Keratinocyte (primary cell): ENCODE data around the gene TPO. TPM values are rescaled to one million over a fixed set of nuclear protein-coding genes. Genes with fewer than 3 reads are reported as not detected.

ENCODE experiments used
- DNase-seq: peaks from one replicate; pipeline ENCODE4 v3.0.0-alpha.2; 2011; ENCODE audit warnings: low read depth, missing footprints, low spot score
- FAIRE-seq: peaks from 2 replicates; lab custom pipeline; 2011; peaks lifted over from hg19 to GRCh38; lab: Jason Lieb, UNC
- H2AFZ ChIP-seq: 2 replicates; pipeline ENCODE4 v1.6.0; 2012; ENCODE audit warnings: low read length, control low read depth, inconsistent platforms; ENCODE audit not compliant: control insufficient read depth
- H3K27ac ChIP-seq: 2 replicates; pipeline ENCODE4 v1.5.1; 2011; ENCODE audit warnings: low read length; ENCODE audit not compliant: control insufficient read depth, insufficient read depth
- H3K27me3 ChIP-seq: 3 replicates; pipeline ENCODE4 v1.6.0; 2011; ENCODE audit warnings: low read length; ENCODE audit not compliant: control insufficient read depth, insufficient read depth; ENCODE audit errors: extremely low read depth
- H3K36me3 ChIP-seq, 2 experiments: 2 replicates in 1 of 2; 3 replicates in 1 of 2; pipeline ENCODE4 v1.5.1; 2011; ENCODE audit warnings: low read length in 2 of 2, mild to moderate bottlenecking in 1 of 2; ENCODE audit not compliant: control insufficient read depth in 2 of 2, insufficient read depth in 2 of 2; ENCODE audit errors: extremely low read depth in 1 of 2
- H3K4me1 ChIP-seq: 3 replicates; pipeline ENCODE4 v1.5.1; 2011; ENCODE audit warnings: low read length; ENCODE audit not compliant: control insufficient read depth, insufficient read depth; ENCODE audit errors: extremely low read depth
- H3K4me2 ChIP-seq: 3 replicates; pipeline ENCODE4 v1.6.0; 2011; ENCODE audit warnings: low read depth, low read length; ENCODE audit not compliant: control insufficient read depth, insufficient read depth; ENCODE audit errors: extremely low read depth
- H3K4me3 ChIP-seq, 3 experiments: fragments of 200-600 bp in 1 of 3; sonication (generic) in 1 of 3; 2 replicates in 2 of 3; 3 replicates in 1 of 3; pipeline ENCODE4 v1.5.1; 2011 to 2016; ENCODE audit warnings: low read length in 3 of 3, mild to moderate bottlenecking in 3 of 3, control low read depth in 2 of 3, inconsistent platforms in 1 of 3, low read depth in 1 of 3, mixed read lengths in 1 of 3, mixed run types in 1 of 3, moderate library complexity in 1 of 3; ENCODE audit not compliant: control insufficient read depth in 2 of 3, insufficient read depth in 2 of 3; ENCODE audit errors: extremely low read depth in 1 of 3
- H3K79me2 ChIP-seq: 2 replicates; pipeline ENCODE4 v1.6.0; 2012; ENCODE audit warnings: low read length; ENCODE audit not compliant: control insufficient read depth, insufficient read depth
- H3K9ac ChIP-seq: 3 replicates; pipeline ENCODE4 v1.6.0; 2011; ENCODE audit warnings: low read length; ENCODE audit not compliant: control insufficient read depth, insufficient read depth; ENCODE audit errors: extremely low read depth
- H3K9me1 ChIP-seq: 3 replicates; pipeline ENCODE4 v1.6.0; 2011; ENCODE audit warnings: low read length; ENCODE audit not compliant: control insufficient read depth, insufficient read depth; ENCODE audit errors: extremely low read depth
- H3K9me3 ChIP-seq: 2 replicates; pipeline ENCODE4 v1.5.1; 2012; ENCODE audit warnings: low read depth, low read length; ENCODE audit not compliant: control insufficient read depth
- H4K20me1 ChIP-seq: 3 replicates; pipeline ENCODE4 v1.6.0; 2011; ENCODE audit warnings: low read length; ENCODE audit not compliant: control insufficient read depth, insufficient read depth; ENCODE audit errors: extremely low read depth
- CTCF ChIP-seq, 3 experiments: IDR thresholded peaks in 1 of 3; conservative IDR thresholded peaks in 1 of 3; optimal IDR thresholded peaks in 1 of 3; 2 replicates in 2 of 3; 3 replicates in 1 of 3; pipeline versions ENCODE3 to v1.5.1; 2011; ENCODE audit warnings: low read length in 3 of 3, mild to moderate bottlenecking in 3 of 3, moderate library complexity in 2 of 3, control low read depth in 1 of 3, inconsistent platforms in 1 of 3; ENCODE audit not compliant: insufficient read depth in 2 of 3; ENCODE audit errors: extremely low read depth in 1 of 3
- EZH2 ChIP-seq: IDR thresholded peaks from one replicate; pipeline ENCODE4 v1.6.1; 2012; ENCODE audit warnings: inconsistent platforms, mild to moderate bottlenecking, low read length, moderate library complexity
- dilution Hi-C: fragments of 300-500 bp; cut with MboI; formaldehyde crosslinking; loops from one replicate; pipeline ENCODE4 v1.7.0; 2020; ENCODE audit warnings: low sequenced_read_pairs; ENCODE audit not compliant: extremely low pct_ligation_motif_present
- polyA plus RNA-seq, 5 experiments: library from polyadenylated mRNA; depleted of rRNA in 3 of 5; stranded (reverse) in 3 of 5; stranded (forward) in 1 of 5; unstranded in 1 of 5; fragments of >200 nt; gene quantifications; 1 replicate in 1 of 5; 2 replicates in 3 of 5; 3 replicates in 1 of 5; pipeline versions ENCODE4 v1.2.1 to v1.2.3, GENCODE V29; 2011 to 2012; ENCODE audit warnings: missing spikeins in 2 of 5, low read depth in 1 of 5, low replicate concordance in 1 of 5

The TPO gene
- polyA plus RNA-seq, 1 donor (not counting 4 experiments of a cell fraction or from before 2014, with no cell fraction given), result 0.07 TPM

- no peak overlapping the region for H3K4me3 ChIP-seq
- H2AFZ ChIP-seq, result no peak overlapping the region
- DNase-seq, result no peak
- no peaks in the 10 kb centered on the region for H3K9me3 ChIP-seq
- no peak overlapping the region for H3K9ac ChIP-seq
- H3K36me3 ChIP-seq, result no peaks in the 10 kb centered on the region
- no peak for FAIRE-seq
- dilution Hi-C loops, result no loop called here
- TF ChIP-seq EZH2 (no peak), CTCF (optimal IDR thresholded peaks at IDR 0.05 in 1 of 3, IDR thresholded peaks at IDR 0.05 in 1 of 3, conservative IDR thresholded peaks at IDR 0.05 in 1 of 3; ENCODE audit: extremely low read depth in 1 of 3, insufficient read depth in 2 of 3, low read length in 3 of 3) (no peak)
- H3K4me2 ChIP-seq, result no peak overlapping the region
- no peaks in the 10 kb centered on the region for H3K9me1 ChIP-seq
- no peaks in the 10 kb centered on the region for H3K79me2 ChIP-seq
- no peaks in the 10 kb centered on the region for H3K4me1 ChIP-seq
- H3K27me3 ChIP-seq, result peaks cover 4% of the 10 kb centered on the region
- H3K27ac ChIP-seq, result no peak overlapping the region
- no peaks in the 10 kb centered on the region for H4K20me1 ChIP-seq
These were observed 143.7 kb downstream of the TPO start for GRCh38 chr2:1556776-1557466.

GRCh38 chr2:1557467-1557820, 144.2 kb downstream of the TPO start:
- no peak for DNase-seq

More at GRCh38 chr2:1557467-1557820, 144.2 kb downstream of the TPO start:
- no peak for TF ChIP-seq EZH2
- TF ChIP-seq CTCF (optimal IDR thresholded peaks at IDR 0.05 in 1 of 3, IDR thresholded peaks at IDR 0.05 in 1 of 3, conservative IDR thresholded peaks at IDR 0.05 in 1 of 3; ENCODE audit: extremely low read depth in 1 of 3, insufficient read depth in 2 of 3, low read length in 3 of 3), result no peak
- Histone ChIP-seq H4K20me1 (no peaks in the 10 kb centered on the region), H3K9me1 (no peaks in the 10 kb centered on the region), H2AFZ (no peak overlapping the region), H3K36me3 (no peaks in the 10 kb centered on the region), H3K27me3 (peaks cover 8% of the 10 kb centered on the region), H3K27ac (no peak overlapping the region), H3K4me2 (no peak overlapping the region), H3K9ac (no peak overlapping the region), H3K9me3 (no peaks in the 10 kb centered on the region), H3K4me1 (no peaks in the 10 kb centered on the region), H3K79me2 (no peaks in the 10 kb centered on the region), H3K4me3 (no peak overlapping the region)
- FAIRE-seq, result no peak
- dilution Hi-C loops, result no loop called here
